Fibroblast of skin of abdomen (primary cell): ENCODE data around the gene C1orf105.
"Not testable (repeated sequence)": the region's sequence is repeated elsewhere in the genome, so short reads cannot be mapped to it uniquely, and the experiment has no call there.

ENCODE experiments used
- DNase-seq: peaks from one replicate; pipeline ENCODE4 v3.0.0-alpha.2; 2013

The C1orf105 gene

GRCh38 chr1:172492421-172492820 lies 71.9 kb downstream of the C1orf105 start:
- DNase-seq = no peak

GRCh38 chr1:172494166-172494565 lies 73.7 kb downstream of the C1orf105 start:
- no peak for DNase-seq

GRCh38 chr1:172496127-172496526 lies 75.6 kb downstream of the C1orf105 start:
- not testable (repeated sequence) for DNase-seq

GRCh38 chr1:172496678-172497077 lies 76.2 kb downstream of the C1orf105 start:
- no peak for DNase-seq

GRCh38 chr1:172497230-172497629 lies 76.7 kb downstream of the C1orf105 start:
- DNase-seq = peak; percentile 7

GRCh38 chr1:172498857-172499256 lies 78.4 kb downstream of the C1orf105 start:
- DNase-seq = no peak

GRCh38 chr1:172499636-172500141 lies 79.2 kb downstream of the C1orf105 start:
- no peak for DNase-seq

- no peak for DNase-seq
These were observed 79.7 kb downstream of the C1orf105 start for GRCh38 chr1:172500207-172500606.

GRCh38 chr1:172507741-172508140 lies 87.3 kb downstream of the C1orf105 start:
- no peak for DNase-seq

GRCh38 chr1:172510479-172510878 lies 90.0 kb downstream of the C1orf105 start:
- DNase-seq = no peak

GRCh38 chr1:172512591-172512990 lies 92.1 kb downstream of the C1orf105 start:
- DNase-seq = no peak

- DNase-seq = no peak
These were observed 93.0 kb downstream of the C1orf105 start for GRCh38 chr1:172513479-172513878.

GRCh38 chr1:172514108-172514507 lies 93.6 kb downstream of the C1orf105 start:
- DNase-seq = no peak

- no peak for DNase-seq
These were observed 95.0 kb downstream of the C1orf105 start for GRCh38 chr1:172515436-172515835.

GRCh38 chr1:172515927-172516326 lies 95.4 kb downstream of the C1orf105 start:
- DNase-seq = no peak

GRCh38 chr1:172517081-172517480 lies 96.6 kb downstream of the C1orf105 start:
- DNase-seq = no peak

GRCh38 chr1:172517545-172517944 lies 97.1 kb downstream of the C1orf105 start:
- DNase-seq = no peak
